Adipocyte (in vitro differentiated cells): Measurements from ENCODE around the gene RASSF5.

Experiments
- DNase-seq: peaks from one replicate; pipeline ENCODE4 v3.0.0-alpha.2; 2015; ENCODE audit warnings: low read depth
- H3K27me3 ChIP-seq: replicated peaks from 2 replicates; pipeline ENCODE4 v1.7.0; 2013; ENCODE audit warnings: mild to moderate bottlenecking, low read length, moderate library complexity; ENCODE audit not compliant: control insufficient read depth, insufficient read depth
- H3K36me3 ChIP-seq: 2 replicates; pipeline ENCODE4 v1.7.0; 2013; ENCODE audit warnings: low read length, mild to moderate bottlenecking, moderate library complexity; ENCODE audit not compliant: control insufficient read depth, insufficient read depth, severe bottlenecking
- H3K4me1 ChIP-seq: 2 replicates; pipeline ENCODE4 v1.7.0; 2013; ENCODE audit warnings: mild to moderate bottlenecking, low read length, moderate library complexity; ENCODE audit not compliant: control insufficient read depth, insufficient read depth
- H3K4me3 ChIP-seq: 2 replicates; pipeline ENCODE4 v1.7.0; 2013; ENCODE audit warnings: mild to moderate bottlenecking, low read length, moderate library complexity
- H3K9ac ChIP-seq: 2 replicates; pipeline ENCODE4 v1.7.0; 2013; ENCODE audit warnings: mild to moderate bottlenecking, low read length, moderate library complexity
- H3K9me3 ChIP-seq: 2 replicates; pipeline ENCODE4 v1.7.0; 2013; ENCODE audit warnings: mild to moderate bottlenecking, low read length, moderate library complexity; ENCODE audit not compliant: control insufficient read depth

The RASSF5 gene

GRCh38 chr1:206507284-206508129 is at the start of gene RASSF5:
Gene RASSF5, plus strand, starts transcription at chr1:206507531. Its CDS starts 72 bp downstream, at chr1:206507603.
- H3K36me3 ChIP-seq: no peaks in the 10 kb centered on the region
- peak within 1 kb of the TSS; percentile 53 for H3K9ac ChIP-seq
- no peaks in the 10 kb centered on the region for H3K9me3 ChIP-seq
- H3K4me3 ChIP-seq: peak within 1 kb of the TSS; percentile 79
- H3K27me3 ChIP-seq: no peaks in the 10 kb centered on the region
- peaks cover 48% of the 10 kb centered on the region for H3K4me1 ChIP-seq
- DNase-seq: peak; percentile 85

GRCh38 chr1:206459703-206460102 is 47.6 kb upstream of the RASSF5 start:
- Histone ChIP-seq H3K27me3 (no peaks in the 10 kb centered on the region), H3K36me3 (peaks cover 33% of the 10 kb centered on the region), H3K9ac (peak overlapping the region; percentile 41), H3K4me3 (no peak overlapping the region), H3K9me3 (no peaks in the 10 kb centered on the region), H3K4me1 (peaks cover 49% of the 10 kb centered on the region)
- DNase-seq: no peak

GRCh38 chr1:206460836-206461426 is 46.4 kb upstream of the RASSF5 start:
- H3K9me3 ChIP-seq: no peaks in the 10 kb centered on the region
- DNase-seq: no peak

GRCh38 chr1:206461602-206462455 is 45.5 kb upstream of the RASSF5 start:
- Histone ChIP-seq H3K36me3 (peaks cover 20% of the 10 kb centered on the region), H3K9me3 (no peaks in the 10 kb centered on the region), H3K27me3 (no peaks in the 10 kb centered on the region), H3K9ac (peak overlapping the region; percentile 52), H3K4me1 (peaks cover 54% of the 10 kb centered on the region), H3K4me3 (no peak overlapping the region)
- DNase-seq: peak; percentile 90

More at GRCh38 chr1:206460836-206461426, 46.4 kb upstream of the RASSF5 start:
- Histone ChIP-seq H3K4me1 (peaks cover 56% of the 10 kb centered on the region), H3K4me3 (no peak overlapping the region), H3K27me3 (no peaks in the 10 kb centered on the region), H3K9ac (peak overlapping the region; percentile 52), H3K36me3 (peaks cover 21% of the 10 kb centered on the region)

- H3K4me3 ChIP-seq: no peak overlapping the region
- H3K4me1 ChIP-seq: peaks cover 41% of the 10 kb centered on the region
- H3K9me3 ChIP-seq: no peaks in the 10 kb centered on the region
- no peak for DNase-seq
- H3K9ac ChIP-seq: no peak overlapping the region
- peaks cover 4% of the 10 kb centered on the region for H3K27me3 ChIP-seq
- H3K36me3 ChIP-seq: peaks cover 17% of the 10 kb centered on the region
Observed at GRCh38 chr1:206463137-206463536, 44.2 kb upstream of the RASSF5 start.

- Histone ChIP-seq H3K4me1 (peaks cover 39% of the 10 kb centered on the region), H3K9ac (peak overlapping the region; percentile 22), H3K36me3 (peaks cover 10% of the 10 kb centered on the region), H3K27me3 (peaks cover 4% of the 10 kb centered on the region), H3K4me3 (no peak overlapping the region), H3K9me3 (no peaks in the 10 kb centered on the region)
- no peak for DNase-seq
Observed at GRCh38 chr1:206463911-206464310, 43.4 kb upstream of the RASSF5 start.

GRCh38 chr1:206464456-206464964 is 42.8 kb upstream of the RASSF5 start:
- Histone ChIP-seq H3K4me3 (no peak overlapping the region), H3K9me3 (no peaks in the 10 kb centered on the region), H3K9ac (peak overlapping the region; percentile 22), H3K27me3 (peaks cover 4% of the 10 kb centered on the region), H3K4me1 (peaks cover 41% of the 10 kb centered on the region), H3K36me3 (peaks cover 7% of the 10 kb centered on the region)
- DNase-seq: peak; percentile 90

- Histone ChIP-seq H3K4me1 (peaks cover 42% of the 10 kb centered on the region), H3K36me3 (peaks cover 7% of the 10 kb centered on the region)
- DNase-seq: no peak
Observed at GRCh38 chr1:206465951-206466350, 41.4 kb upstream of the RASSF5 start.

GRCh38 chr1:206466840-206467649 is 40.3 kb upstream of the RASSF5 start:
- Histone ChIP-seq H3K9me3 (no peaks in the 10 kb centered on the region), H3K4me1 (peaks cover 44% of the 10 kb centered on the region), H3K36me3 (no peaks in the 10 kb centered on the region), H3K9ac (no peak overlapping the region), H3K27me3 (peaks cover 4% of the 10 kb centered on the region), H3K4me3 (no peak overlapping the region)
- no peak for DNase-seq

More at GRCh38 chr1:206465951-206466350, 41.4 kb upstream of the RASSF5 start:
- Histone ChIP-seq H3K4me3 (no peak overlapping the region), H3K9me3 (no peaks in the 10 kb centered on the region), H3K27me3 (peaks cover 4% of the 10 kb centered on the region), H3K9ac (no peak overlapping the region)

- Histone ChIP-seq H3K9me3 (no peaks in the 10 kb centered on the region), H3K4me1 (peaks cover 53% of the 10 kb centered on the region), H3K27me3 (peaks cover 4% of the 10 kb centered on the region), H3K4me3 (no peak overlapping the region), H3K9ac (no peak overlapping the region), H3K36me3 (no peaks in the 10 kb centered on the region)
- DNase-seq: no peak
Observed at GRCh38 chr1:206467915-206468314, 39.4 kb upstream of the RASSF5 start.
